Activated CD4-positive, CD25-positive, alpha-beta regulatory T cell (primary cell): ENCODE data around the gene PVALEF.

ENCODE experiments used
- DNase-seq, 4 experiments: peaks; one replicate each; lab custom pipeline; 2025; lab: John Stamatoyannopoulos, UW

PVALEF gene

GRCh38 chr17:81128774-81129173 is 36.5 kb upstream of the PVALEF start:
- no peak for DNase-seq

- no peak for DNase-seq
Observed at GRCh38 chr17:81129289-81129688, 36.0 kb upstream of the PVALEF start.

GRCh38 chr17:81129711-81130367 is 35.5 kb upstream of the PVALEF start:
- no peak for DNase-seq

GRCh38 chr17:81130385-81131361 is 34.6 kb upstream of the PVALEF start:
- DNase-seq: no peak

- no peak for DNase-seq
Observed at GRCh38 chr17:81131486-81132196, 33.7 kb upstream of the PVALEF start.

- DNase-seq: no peak
Observed at GRCh38 chr17:81132197-81132540, 33.1 kb upstream of the PVALEF start.

GRCh38 chr17:81132770-81133723 is 32.3 kb upstream of the PVALEF start:
- DNase-seq: no peak

GRCh38 chr17:81134064-81134781 is 31.1 kb upstream of the PVALEF start:
- no peak for DNase-seq

- no peak for DNase-seq
Observed at GRCh38 chr17:81135505-81136278, 29.6 kb upstream of the PVALEF start.

GRCh38 chr17:81136366-81136765 is 28.9 kb upstream of the PVALEF start:
- no peak for DNase-seq

GRCh38 chr17:81137248-81137647 is 28.1 kb upstream of the PVALEF start:
- no peak for DNase-seq

- no peak for DNase-seq
Observed at GRCh38 chr17:81138083-81138482, 27.2 kb upstream of the PVALEF start.

GRCh38 chr17:81138500-81138899 is 26.8 kb upstream of the PVALEF start:
- no peak for DNase-seq

GRCh38 chr17:81139428-81139827 is 25.9 kb upstream of the PVALEF start:
- no peak for DNase-seq

GRCh38 chr17:81140018-81140417 is 25.3 kb upstream of the PVALEF start:
- no peak for DNase-seq

- no peak for DNase-seq
Observed at GRCh38 chr17:81140695-81141094, 24.6 kb upstream of the PVALEF start.

- DNase-seq: peak in 2 of 4 experiments; percentile 38 to 44
Observed at GRCh38 chr17:81142301-81143199, 22.8 kb upstream of the PVALEF start.

- DNase-seq: no peak
Observed at GRCh38 chr17:81143200-81143527, 22.1 kb upstream of the PVALEF start.
